GM12875 (cell line): ENCODE measurements around the gene PRDM12.
A peak's percentile ranks its signal among the peaks of the same experiment; 100 is the strongest.

Experiments used
- H3K4me3 ChIP-seq: one replicate; pipeline ENCODE4 v1.5.1; 2011; ENCODE audit warnings: low read depth, low read length, control low read depth
- TF ChIP-seq, protein P1 (sequence below): IDR thresholded peaks from 2 replicates; pipeline ENCODE4 v1.5.1; 2011; ENCODE audit warnings: low read depth, mild to moderate bottlenecking, control low read depth, inconsistent platforms, low read length, moderate library complexity, borderline replicate concordance; ENCODE audit not compliant: insufficient read depth

Gene PRDM12

DNA sequence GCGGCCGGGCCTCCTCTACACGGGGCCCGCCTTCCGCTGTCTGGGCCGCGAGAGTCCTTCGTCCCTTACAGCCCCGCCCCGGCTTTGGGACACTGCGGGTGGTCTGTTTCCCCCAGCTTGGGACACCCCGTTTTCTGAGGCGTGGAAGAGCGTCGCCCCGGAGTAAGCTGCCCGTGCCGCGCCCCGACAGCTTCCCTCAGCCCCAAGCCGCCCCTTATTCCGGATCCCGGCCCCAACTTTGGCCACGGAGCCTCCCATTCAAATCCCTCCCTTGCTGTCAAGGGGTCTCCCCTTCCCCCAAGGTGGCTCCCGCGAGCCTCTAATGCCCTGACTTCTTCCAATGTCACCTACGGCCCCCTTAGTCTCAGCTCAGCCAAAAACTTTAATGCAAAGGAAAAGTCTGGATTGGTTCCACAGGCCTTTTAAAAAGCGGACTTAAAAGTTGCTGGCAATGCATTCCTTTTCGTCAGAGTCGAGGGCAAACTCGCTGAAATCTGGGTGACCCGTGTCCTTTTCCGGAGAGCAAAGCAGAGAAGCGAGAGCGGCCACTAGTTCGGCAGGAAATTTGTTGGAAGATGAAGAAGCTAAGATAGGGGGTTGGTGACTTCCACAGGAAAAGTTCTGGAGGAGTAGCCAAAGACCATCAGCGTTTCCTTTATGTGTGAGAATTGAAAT lies 49.0 kb downstream of the PRDM12 start:
- peak overlapping the region; percentile 95 for H3K4me3 ChIP-seq
- TF ChIP-seq, protein P1, sequence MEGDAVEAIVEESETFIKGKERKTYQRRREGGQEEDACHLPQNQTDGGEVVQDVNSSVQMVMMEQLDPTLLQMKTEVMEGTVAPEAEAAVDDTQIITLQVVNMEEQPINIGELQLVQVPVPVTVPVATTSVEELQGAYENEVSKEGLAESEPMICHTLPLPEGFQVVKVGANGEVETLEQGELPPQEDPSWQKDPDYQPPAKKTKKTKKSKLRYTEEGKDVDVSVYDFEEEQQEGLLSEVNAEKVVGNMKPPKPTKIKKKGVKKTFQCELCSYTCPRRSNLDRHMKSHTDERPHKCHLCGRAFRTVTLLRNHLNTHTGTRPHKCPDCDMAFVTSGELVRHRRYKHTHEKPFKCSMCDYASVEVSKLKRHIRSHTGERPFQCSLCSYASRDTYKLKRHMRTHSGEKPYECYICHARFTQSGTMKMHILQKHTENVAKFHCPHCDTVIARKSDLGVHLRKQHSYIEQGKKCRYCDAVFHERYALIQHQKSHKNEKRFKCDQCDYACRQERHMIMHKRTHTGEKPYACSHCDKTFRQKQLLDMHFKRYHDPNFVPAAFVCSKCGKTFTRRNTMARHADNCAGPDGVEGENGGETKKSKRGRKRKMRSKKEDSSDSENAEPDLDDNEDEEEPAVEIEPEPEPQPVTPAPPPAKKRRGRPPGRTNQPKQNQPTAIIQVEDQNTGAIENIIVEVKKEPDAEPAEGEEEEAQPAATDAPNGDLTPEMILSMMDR: no peak

GRCh38 chr9:130714586-130715110 lies 50.3 kb downstream of the PRDM12 start:
- TF ChIP-seq, protein P1: no peak
- peak overlapping the region; percentile 18 for H3K4me3 ChIP-seq

DNA sequence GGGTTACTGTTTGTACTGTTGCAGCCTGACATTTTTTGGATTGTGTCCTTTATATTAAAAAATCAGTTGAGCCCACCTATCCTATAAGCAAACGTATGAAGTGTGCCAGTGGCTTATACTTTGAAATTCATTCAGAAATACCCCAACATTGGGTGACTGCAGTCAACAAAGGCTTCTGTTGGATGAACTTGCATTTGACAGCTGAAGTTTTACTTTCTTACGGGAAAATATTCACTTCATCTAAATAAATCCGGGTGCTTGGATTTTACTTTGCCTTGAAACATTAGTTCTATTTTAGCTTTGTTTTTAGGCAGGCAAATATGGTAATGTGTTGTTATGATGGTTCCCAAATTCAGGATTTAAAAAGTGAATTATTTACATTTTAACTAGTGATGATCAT lies 50.9 kb downstream of the PRDM12 start:
- TF ChIP-seq, protein P1: no peak
- peak overlapping the region; percentile 18 for H3K4me3 ChIP-seq

DNA sequence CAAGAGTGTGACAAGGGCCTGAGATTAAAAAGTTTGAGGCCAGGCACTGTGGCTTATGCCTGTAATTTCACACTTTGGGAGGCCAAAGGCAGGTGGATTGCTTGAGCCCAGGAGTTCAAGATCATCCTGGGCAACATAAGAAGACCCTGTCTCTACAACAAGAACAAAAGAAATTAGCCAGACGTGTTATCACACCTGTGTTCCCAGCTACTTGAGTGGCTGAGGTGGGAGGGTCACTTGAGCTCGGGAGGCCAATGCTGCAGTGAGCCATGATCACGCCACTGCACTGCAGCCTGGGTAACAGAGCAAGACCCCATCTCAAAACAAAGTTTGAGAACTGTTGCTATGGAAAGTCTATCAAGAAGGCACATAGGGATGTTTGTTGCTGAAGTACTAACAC lies 54.2 kb downstream of the PRDM12 start:
- no peak overlapping the region for H3K4me3 ChIP-seq
- TF ChIP-seq, protein P1: no peak

- H3K4me3 ChIP-seq: no peak overlapping the region
- TF ChIP-seq, protein P1: no peak
These were observed 56.4 kb downstream of the PRDM12 start for GRCh38 chr9:130720762-130721161.

GRCh38 chr9:130728721-130729120 lies 64.3 kb downstream of the PRDM12 start:
- no peak overlapping the region for H3K4me3 ChIP-seq
- TF ChIP-seq, protein P1: no peak

DNA sequence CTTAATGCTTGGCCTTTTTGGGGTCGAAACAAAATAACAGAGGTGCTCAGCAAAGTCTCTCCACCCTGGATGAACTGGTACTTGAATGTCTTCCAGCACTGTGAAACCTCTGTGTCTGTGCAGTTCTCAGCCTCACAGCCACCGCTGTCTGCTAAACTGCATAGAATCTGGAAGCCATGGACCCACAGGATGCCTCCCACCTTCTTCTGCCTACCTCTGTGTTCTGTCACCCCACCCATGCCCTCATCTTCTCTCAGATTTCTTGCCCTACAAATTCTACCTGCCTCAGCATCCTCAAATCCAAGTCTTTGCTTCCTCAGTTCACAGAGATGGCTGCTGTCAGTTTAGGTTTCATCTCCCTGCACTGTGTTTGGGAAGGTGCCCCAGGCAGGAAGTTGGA lies 64.8 kb downstream of the PRDM12 start:
- H3K4me3 ChIP-seq: no peak overlapping the region
- TF ChIP-seq, protein P1: no peak
